ENCODE measurements around the gene AFTPH. TPM values are rescaled to one million over a fixed set of nuclear protein-coding genes. Genes with fewer than 3 reads are reported as not detected.

Gene AFTPH
- total RNA-seq, 4 donors from 2014 or later: 49.1 to 64.3 (median 57.1) TPM

DNA sequence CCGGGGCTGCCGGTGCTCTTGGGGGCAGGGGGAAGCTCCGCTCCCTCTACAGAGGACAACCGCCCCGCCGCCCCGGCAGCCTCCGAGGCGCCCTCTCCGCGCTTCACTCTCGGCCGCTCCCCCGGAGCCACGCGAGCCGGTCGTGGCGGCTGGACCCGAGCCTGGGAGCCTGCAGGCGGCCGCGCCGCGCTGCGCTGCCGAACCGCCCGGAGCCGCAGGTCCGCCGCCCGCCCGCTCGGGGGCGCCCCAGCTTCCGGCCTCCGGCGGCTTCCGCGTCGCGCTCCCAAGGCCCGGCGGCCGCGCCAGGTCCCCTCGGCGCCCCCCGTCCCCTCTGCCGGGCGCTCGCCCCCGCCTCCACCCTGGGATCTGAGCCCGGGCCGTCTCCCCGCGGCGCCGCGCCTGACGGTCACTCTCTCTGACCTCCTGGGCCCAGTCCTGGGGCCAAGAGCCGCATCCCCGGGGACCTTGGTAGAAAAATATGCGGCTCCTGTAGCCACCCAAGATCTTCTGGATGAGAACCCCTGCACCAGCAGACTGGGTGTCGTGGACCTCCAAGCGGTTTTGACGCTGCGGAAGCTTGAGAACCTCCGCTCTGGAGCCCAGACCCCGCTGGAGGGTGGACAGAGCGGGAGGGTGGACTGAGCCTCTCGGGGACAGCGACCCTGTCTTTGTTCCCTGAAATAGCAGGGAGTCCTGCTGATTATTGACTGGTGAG is 85.3 kb downstream of the AFTPH start:
- Histone ChIP-seq H3K27me3 (no peaks in the 10 kb centered on the region), H3K36me3 (no peaks in the 10 kb centered on the region), H3K4me3 (peak overlapping the region; percentile 63), H3K9me3 (no peaks in the 10 kb centered on the region), H3K27ac (peak overlapping the region; percentile 85), H3K4me1 (peaks cover 58% of the 10 kb centered on the region)
- DNase-seq (ENCODE audit: low spot score in 2 of 2): no peak
- WGBS: 23% methylated on average over 32 of the region's 74 CpGs
- TF ChIP-seq, protein P1, sequence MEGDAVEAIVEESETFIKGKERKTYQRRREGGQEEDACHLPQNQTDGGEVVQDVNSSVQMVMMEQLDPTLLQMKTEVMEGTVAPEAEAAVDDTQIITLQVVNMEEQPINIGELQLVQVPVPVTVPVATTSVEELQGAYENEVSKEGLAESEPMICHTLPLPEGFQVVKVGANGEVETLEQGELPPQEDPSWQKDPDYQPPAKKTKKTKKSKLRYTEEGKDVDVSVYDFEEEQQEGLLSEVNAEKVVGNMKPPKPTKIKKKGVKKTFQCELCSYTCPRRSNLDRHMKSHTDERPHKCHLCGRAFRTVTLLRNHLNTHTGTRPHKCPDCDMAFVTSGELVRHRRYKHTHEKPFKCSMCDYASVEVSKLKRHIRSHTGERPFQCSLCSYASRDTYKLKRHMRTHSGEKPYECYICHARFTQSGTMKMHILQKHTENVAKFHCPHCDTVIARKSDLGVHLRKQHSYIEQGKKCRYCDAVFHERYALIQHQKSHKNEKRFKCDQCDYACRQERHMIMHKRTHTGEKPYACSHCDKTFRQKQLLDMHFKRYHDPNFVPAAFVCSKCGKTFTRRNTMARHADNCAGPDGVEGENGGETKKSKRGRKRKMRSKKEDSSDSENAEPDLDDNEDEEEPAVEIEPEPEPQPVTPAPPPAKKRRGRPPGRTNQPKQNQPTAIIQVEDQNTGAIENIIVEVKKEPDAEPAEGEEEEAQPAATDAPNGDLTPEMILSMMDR (IDR thresholded peaks at IDR 0.05): peak; percentile 27 to 45
- no peak for TF ChIP-seq EP300 (IDR thresholded peaks at IDR 0.05)
- TF ChIP-seq POLR2AphosphoS5 (IDR thresholded peaks at IDR 0.05): no peak
- TF ChIP-seq POLR2A (IDR thresholded peaks at IDR 0.05): peak in 1 of 2 donors; percentile 44

DNA sequence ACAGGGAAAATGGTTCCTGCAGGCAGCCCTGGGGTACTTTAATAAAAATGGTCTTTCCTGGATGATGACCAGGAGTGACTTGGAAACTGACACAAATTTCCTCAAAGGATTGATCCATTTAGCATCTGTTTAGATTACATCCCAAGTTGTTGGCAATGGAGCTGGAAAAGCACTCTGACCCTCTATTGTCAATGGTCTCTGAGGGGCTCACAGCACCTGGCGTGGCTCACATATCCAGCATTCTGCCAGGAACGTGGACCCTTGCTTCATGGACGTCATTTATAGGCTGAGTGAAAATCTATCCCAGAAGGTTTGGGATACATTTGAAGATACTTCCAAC is 85.8 kb downstream of the AFTPH start:
- no peaks in the 10 kb centered on the region for H3K27me3 ChIP-seq
- peak overlapping the region; percentile 63 for H3K4me3 ChIP-seq
- peaks cover 53% of the 10 kb centered on the region for H3K4me1 ChIP-seq
- no peaks in the 10 kb centered on the region for H3K36me3 ChIP-seq
- WGBS: 82% methylated on average over 3 of the region's 3 CpGs
- no peaks in the 10 kb centered on the region for H3K9me3 ChIP-seq
- no peak for DNase-seq (ENCODE audit: low spot score in 2 of 2)
- no peak overlapping the region for H3K27ac ChIP-seq
- no peak for TF ChIP-seq POLR2AphosphoS5 (IDR thresholded peaks at IDR 0.05)
- no peak for TF ChIP-seq EP300 (IDR thresholded peaks at IDR 0.05)
- TF ChIP-seq, protein P1 (IDR thresholded peaks at IDR 0.05): no peak
- TF ChIP-seq POLR2A (IDR thresholded peaks at IDR 0.05): no peak

DNA sequence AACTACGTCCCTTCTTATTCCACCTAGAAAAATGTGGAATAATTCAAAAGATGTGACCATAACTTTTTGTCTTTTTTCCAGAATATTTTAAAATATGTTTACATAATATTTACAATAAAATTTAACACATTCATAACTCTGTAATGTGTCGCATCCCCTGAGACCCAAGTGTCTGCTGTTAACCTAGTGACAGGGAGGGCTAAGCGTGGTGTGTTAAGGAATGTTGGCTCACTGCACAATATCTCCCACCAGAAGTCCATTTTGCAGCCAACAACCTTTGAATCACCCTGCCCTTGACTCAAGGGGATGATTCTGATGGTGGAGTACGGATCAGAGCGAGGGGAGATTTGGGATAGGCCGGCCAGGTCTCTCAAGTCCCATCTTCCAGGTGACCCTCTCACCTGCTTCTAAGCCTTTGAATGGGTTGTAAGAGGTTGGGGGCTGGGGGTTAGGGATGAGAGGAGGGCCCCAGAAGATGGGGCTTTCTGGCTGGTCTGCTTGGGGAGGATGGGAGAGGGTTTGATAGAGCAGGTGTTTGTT is 86.3 kb downstream of the AFTPH start:
- WGBS: 97% methylated on average over 6 of the region's 6 CpGs
- TF ChIP-seq POLR2A (IDR thresholded peaks at IDR 0.05) (no peak), POLR2AphosphoS5 (IDR thresholded peaks at IDR 0.05) (no peak), EP300 (IDR thresholded peaks at IDR 0.05) (no peak)
- TF ChIP-seq, protein P1 (IDR thresholded peaks at IDR 0.05): no peak
- Histone ChIP-seq H3K4me3 (no peak overlapping the region), H3K36me3 (no peaks in the 10 kb centered on the region), H3K9me3 (no peaks in the 10 kb centered on the region), H3K4me1 (peaks cover 48% of the 10 kb centered on the region), H3K27ac (no peak overlapping the region), H3K27me3 (no peaks in the 10 kb centered on the region)
- no peak for DNase-seq (ENCODE audit: low spot score in 2 of 2)

DNA sequence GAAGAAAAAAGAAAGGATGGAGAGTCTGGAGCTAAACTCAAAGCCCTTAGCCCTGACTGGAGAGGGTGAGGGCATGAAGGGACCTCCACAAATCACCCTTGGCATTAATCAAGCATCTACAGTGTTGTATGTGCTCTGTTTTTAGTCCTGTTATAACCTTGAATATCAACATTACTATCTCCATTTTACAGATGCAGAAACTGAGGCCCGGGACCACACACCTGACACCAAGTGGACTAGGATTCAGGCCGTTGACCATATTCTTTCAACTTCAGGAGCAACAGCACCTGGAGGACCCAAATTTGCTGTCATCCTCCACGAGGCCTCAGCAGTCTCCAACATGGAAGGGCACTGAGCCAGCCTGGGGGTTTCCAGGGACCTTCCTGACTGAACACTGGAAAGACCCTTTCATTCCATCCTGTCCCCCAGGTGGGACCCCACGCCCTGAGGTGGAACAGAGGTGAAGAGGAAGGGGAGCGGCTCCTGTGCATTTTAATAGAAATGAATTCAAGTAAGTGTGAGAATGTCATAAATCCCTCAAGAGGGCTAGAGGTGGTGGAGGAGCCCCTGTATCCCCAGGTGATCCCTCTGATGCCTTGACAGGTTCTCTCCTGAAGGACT is 88.6 kb downstream of the AFTPH start:
- no peak for DNase-seq (ENCODE audit: low spot score in 2 of 2)
- Histone ChIP-seq H3K27me3 (no peaks in the 10 kb centered on the region), H3K36me3 (no peaks in the 10 kb centered on the region), H3K27ac (no peak overlapping the region), H3K4me3 (no peak overlapping the region), H3K4me1 (peaks cover 38% of the 10 kb centered on the region), H3K9me3 (no peaks in the 10 kb centered on the region)
- no peak for TF ChIP-seq POLR2A (IDR thresholded peaks at IDR 0.05)
- no peak for TF ChIP-seq EP300 (IDR thresholded peaks at IDR 0.05)
- no peak for TF ChIP-seq POLR2AphosphoS5 (IDR thresholded peaks at IDR 0.05)
- TF ChIP-seq, protein P1 (IDR thresholded peaks at IDR 0.05): no peak
- 70% methylated on average over 5 of the region's 5 CpGs for WGBS

DNA sequence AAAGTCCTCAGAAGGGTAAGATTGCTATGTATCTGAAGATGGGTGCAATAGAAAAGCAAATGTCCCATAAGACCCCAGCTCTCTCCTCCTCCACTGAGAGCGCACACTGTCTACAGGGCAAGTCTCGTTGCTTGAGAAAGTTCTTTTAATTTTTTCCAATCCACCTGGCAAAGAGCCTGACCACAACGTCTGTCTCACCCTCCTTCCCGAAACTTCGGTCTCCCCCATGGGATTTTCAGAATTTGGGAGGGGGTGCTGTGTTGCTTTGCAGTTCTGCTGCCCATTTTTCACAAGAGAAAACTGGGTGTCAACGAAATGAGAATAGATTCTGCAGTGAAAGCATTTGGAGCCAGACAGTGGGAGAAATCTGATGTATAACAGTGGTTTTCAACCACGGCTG is 89.1 kb downstream of the AFTPH start:
- H3K4me3 ChIP-seq: no peak overlapping the region
- WGBS: 56% methylated on average over 7 of the region's 7 CpGs
- H3K36me3 ChIP-seq: no peaks in the 10 kb centered on the region
- no peaks in the 10 kb centered on the region for H3K27me3 ChIP-seq
- H3K9me3 ChIP-seq: no peaks in the 10 kb centered on the region
- H3K27ac ChIP-seq: no peak overlapping the region
- no peak for TF ChIP-seq POLR2A (IDR thresholded peaks at IDR 0.05)
- TF ChIP-seq POLR2AphosphoS5 (IDR thresholded peaks at IDR 0.05): no peak
- TF ChIP-seq, protein P1 (IDR thresholded peaks at IDR 0.05): no peak
- no peak for TF ChIP-seq EP300 (IDR thresholded peaks at IDR 0.05)
- no peak for DNase-seq (ENCODE audit: low spot score in 2 of 2)
- peaks cover 33% of the 10 kb centered on the region for H3K4me1 ChIP-seq
